SK-N-MC (cell line): ENCODE data around the gene GALR1.

Experiments used
- FOXP2 ChIP-seq: optimal IDR thresholded peaks from 2 replicates; pipeline ENCODE3; 2011; ENCODE audit warnings: mild to moderate bottlenecking, moderate library complexity; ENCODE audit not compliant: insufficient read depth; ENCODE audit errors: extremely low read length, control extremely low read depth
- POLR2AphosphoS5 ChIP-seq: IDR thresholded peaks from 2 replicates; pipeline ENCODE4 v1.6.1; 2012; ENCODE audit warnings: mild to moderate bottlenecking, low read depth, low read length, borderline replicate concordance

DNA sequence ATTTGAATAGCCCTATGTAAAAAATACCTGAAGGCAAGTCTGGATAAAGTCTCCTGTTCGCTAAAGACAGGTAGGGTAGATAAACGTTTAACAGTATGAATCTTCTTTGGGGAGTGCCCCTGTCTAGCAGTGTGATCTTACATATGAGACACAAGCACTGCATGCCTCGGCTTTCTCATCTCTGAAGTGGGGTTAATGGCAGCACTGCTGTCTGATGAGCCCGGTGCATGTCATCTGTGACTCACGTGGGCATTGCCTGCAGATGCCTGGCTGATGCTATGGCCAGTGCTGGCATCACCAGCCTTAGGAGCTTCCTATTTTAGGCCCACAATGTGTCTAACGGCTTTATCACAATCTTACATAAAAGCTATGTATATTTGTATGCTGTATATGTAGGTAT lies 50.1 kb downstream of the GALR1 start:
- no peak for TF ChIP-seq POLR2AphosphoS5
- TF ChIP-seq FOXP2: no peak
